Measurements from ENCODE around the gene ANKZF1. TPM values are rescaled to one million over a fixed set of nuclear protein-coding genes. Genes with fewer than 3 reads are reported as not detected.

The ANKZF1 gene
- total RNA-seq, 1 donor from 2014 or later, result 64.3 TPM

- Mint-ChIP-seq H3K27me3 (no peaks in the 10 kb centered on the region), H3K36me3 (ENCODE audit: insufficient read depth) (peaks cover 4% of the 10 kb centered on the region), H3K4me3 (ENCODE audit: low read depth) (peak overlapping the region; percentile 84), H3K4me1 (ENCODE audit: low read depth) (peaks cover 18% of the 10 kb centered on the region), H3K9me3 (ENCODE audit: low read depth) (no peaks in the 10 kb centered on the region), H3K27ac (peak overlapping the region; percentile 98)
- TF ChIP-seq, protein P1, sequence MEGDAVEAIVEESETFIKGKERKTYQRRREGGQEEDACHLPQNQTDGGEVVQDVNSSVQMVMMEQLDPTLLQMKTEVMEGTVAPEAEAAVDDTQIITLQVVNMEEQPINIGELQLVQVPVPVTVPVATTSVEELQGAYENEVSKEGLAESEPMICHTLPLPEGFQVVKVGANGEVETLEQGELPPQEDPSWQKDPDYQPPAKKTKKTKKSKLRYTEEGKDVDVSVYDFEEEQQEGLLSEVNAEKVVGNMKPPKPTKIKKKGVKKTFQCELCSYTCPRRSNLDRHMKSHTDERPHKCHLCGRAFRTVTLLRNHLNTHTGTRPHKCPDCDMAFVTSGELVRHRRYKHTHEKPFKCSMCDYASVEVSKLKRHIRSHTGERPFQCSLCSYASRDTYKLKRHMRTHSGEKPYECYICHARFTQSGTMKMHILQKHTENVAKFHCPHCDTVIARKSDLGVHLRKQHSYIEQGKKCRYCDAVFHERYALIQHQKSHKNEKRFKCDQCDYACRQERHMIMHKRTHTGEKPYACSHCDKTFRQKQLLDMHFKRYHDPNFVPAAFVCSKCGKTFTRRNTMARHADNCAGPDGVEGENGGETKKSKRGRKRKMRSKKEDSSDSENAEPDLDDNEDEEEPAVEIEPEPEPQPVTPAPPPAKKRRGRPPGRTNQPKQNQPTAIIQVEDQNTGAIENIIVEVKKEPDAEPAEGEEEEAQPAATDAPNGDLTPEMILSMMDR (IDR thresholded peaks at IDR 0.05; ENCODE audit: unreplicated experiment), result peak; percentile 16
- DNase-seq (ENCODE audit: low spot score, unreplicated experiment), result no peak
Measured at GRCh38 chr2:219279916-219280516, 50.4 kb downstream of the ANKZF1 start.

GRCh38 chr2:219280651-219281050, 51.0 kb downstream of the ANKZF1 start:
- no peak for DNase-seq (ENCODE audit: low spot score, unreplicated experiment)
- TF ChIP-seq, protein P1 (IDR thresholded peaks at IDR 0.05; ENCODE audit: unreplicated experiment), result no peak
- no peaks in the 10 kb centered on the region for H3K9me3 Mint-ChIP-seq (ENCODE audit: low read depth)
- H3K27me3 Mint-ChIP-seq, result no peaks in the 10 kb centered on the region
- no peak overlapping the region for H3K27ac Mint-ChIP-seq
- H3K36me3 Mint-ChIP-seq (ENCODE audit: insufficient read depth), result peaks cover 5% of the 10 kb centered on the region
- H3K4me1 Mint-ChIP-seq (ENCODE audit: low read depth), result peaks cover 18% of the 10 kb centered on the region
- peak overlapping the region; percentile 84 for H3K4me3 Mint-ChIP-seq (ENCODE audit: low read depth)

GRCh38 chr2:219281588-219281987, 52.0 kb downstream of the ANKZF1 start:
- DNase-seq (ENCODE audit: low spot score, unreplicated experiment), result no peak
- no peak overlapping the region for H3K4me3 Mint-ChIP-seq (ENCODE audit: low read depth)
- no peak overlapping the region for H3K27ac Mint-ChIP-seq
- no peaks in the 10 kb centered on the region for H3K27me3 Mint-ChIP-seq
- TF ChIP-seq, protein P1 (IDR thresholded peaks at IDR 0.05; ENCODE audit: unreplicated experiment), result no peak
- H3K4me1 Mint-ChIP-seq (ENCODE audit: low read depth), result peaks cover 18% of the 10 kb centered on the region
- no peaks in the 10 kb centered on the region for H3K9me3 Mint-ChIP-seq (ENCODE audit: low read depth)
- H3K36me3 Mint-ChIP-seq (ENCODE audit: insufficient read depth), result peaks cover 5% of the 10 kb centered on the region

GRCh38 chr2:219282375-219282774, 52.8 kb downstream of the ANKZF1 start:
- peaks cover 18% of the 10 kb centered on the region for H3K4me1 Mint-ChIP-seq (ENCODE audit: low read depth)

DNA sequence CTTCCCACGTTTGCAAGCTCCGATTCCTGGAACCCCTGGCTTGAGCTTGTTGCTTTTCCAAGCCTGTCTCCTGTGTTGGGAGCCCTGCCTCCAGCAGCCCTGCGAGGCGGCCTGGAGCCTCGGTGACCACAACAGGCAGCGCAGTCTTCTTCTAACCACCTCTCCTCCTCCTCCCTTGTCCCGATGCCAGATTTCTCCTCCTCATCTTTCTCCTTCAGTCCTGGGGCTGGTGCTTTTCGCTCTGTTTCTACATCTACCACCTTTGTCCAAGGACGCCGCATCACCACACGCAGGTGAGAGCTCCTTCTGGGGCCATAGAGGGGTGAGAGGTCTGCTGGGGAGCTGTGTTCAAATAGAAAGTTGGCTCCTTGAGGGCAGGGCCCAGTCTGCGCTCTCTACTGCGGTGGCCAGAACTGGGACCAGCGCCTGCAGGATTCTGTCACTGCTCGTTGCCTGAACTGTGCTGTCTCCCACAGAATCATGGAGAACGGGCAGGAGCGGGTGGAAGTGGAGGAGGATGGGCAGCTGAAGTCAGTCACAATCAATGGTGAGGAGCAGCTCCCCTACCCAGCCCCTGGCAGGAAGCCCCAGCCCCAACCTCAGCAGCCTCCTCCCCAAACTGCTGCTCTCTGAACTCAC, 53.5 kb downstream of the ANKZF1 start:
- peaks cover 5% of the 10 kb centered on the region for H3K36me3 Mint-ChIP-seq (ENCODE audit: insufficient read depth)
- no peaks in the 10 kb centered on the region for H3K9me3 Mint-ChIP-seq (ENCODE audit: low read depth)
- no peak overlapping the region for H3K4me3 Mint-ChIP-seq (ENCODE audit: low read depth)
- TF ChIP-seq, protein P1 (IDR thresholded peaks at IDR 0.05; ENCODE audit: unreplicated experiment), result no peak
- no peaks in the 10 kb centered on the region for H3K27me3 Mint-ChIP-seq
- no peak for DNase-seq (ENCODE audit: low spot score, unreplicated experiment)
- H3K4me1 Mint-ChIP-seq (ENCODE audit: low read depth), result peaks cover 14% of the 10 kb centered on the region
- no peak overlapping the region for H3K27ac Mint-ChIP-seq

More at GRCh38 chr2:219282375-219282774, 52.8 kb downstream of the ANKZF1 start:
- DNase-seq (ENCODE audit: low spot score, unreplicated experiment), result no peak
- H3K27me3 Mint-ChIP-seq, result no peaks in the 10 kb centered on the region
- no peak overlapping the region for H3K27ac Mint-ChIP-seq
- no peak overlapping the region for H3K4me3 Mint-ChIP-seq (ENCODE audit: low read depth)
- no peaks in the 10 kb centered on the region for H3K9me3 Mint-ChIP-seq (ENCODE audit: low read depth)
- TF ChIP-seq, protein P1 (IDR thresholded peaks at IDR 0.05; ENCODE audit: unreplicated experiment), result no peak
- peaks cover 5% of the 10 kb centered on the region for H3K36me3 Mint-ChIP-seq (ENCODE audit: insufficient read depth)

Data from progenitor cell of endocrine pancreas (in vitro differentiated cells).